ENCODE results near the gene SUSD3.

GRCh38 chr9:93110311-93110855 is 51.9 kb downstream of the SUSD3 start:
- TF ChIP-seq, protein P1, sequence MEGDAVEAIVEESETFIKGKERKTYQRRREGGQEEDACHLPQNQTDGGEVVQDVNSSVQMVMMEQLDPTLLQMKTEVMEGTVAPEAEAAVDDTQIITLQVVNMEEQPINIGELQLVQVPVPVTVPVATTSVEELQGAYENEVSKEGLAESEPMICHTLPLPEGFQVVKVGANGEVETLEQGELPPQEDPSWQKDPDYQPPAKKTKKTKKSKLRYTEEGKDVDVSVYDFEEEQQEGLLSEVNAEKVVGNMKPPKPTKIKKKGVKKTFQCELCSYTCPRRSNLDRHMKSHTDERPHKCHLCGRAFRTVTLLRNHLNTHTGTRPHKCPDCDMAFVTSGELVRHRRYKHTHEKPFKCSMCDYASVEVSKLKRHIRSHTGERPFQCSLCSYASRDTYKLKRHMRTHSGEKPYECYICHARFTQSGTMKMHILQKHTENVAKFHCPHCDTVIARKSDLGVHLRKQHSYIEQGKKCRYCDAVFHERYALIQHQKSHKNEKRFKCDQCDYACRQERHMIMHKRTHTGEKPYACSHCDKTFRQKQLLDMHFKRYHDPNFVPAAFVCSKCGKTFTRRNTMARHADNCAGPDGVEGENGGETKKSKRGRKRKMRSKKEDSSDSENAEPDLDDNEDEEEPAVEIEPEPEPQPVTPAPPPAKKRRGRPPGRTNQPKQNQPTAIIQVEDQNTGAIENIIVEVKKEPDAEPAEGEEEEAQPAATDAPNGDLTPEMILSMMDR (IDR thresholded peaks at IDR 0.05; ENCODE audit: borderline replicate concordance, extremely low read depth, low read length, poor library complexity, severe bottlenecking) = no peak
- no peak for TF ChIP-seq EZH2 (IDR thresholded peaks at IDR 0.05; ENCODE audit: borderline replicate concordance, low read depth, low read length, severe bottlenecking)
